ENCODE measurements around the gene CCDC142. TPM values are rescaled to one million over a fixed set of nuclear protein-coding genes. Genes with fewer than 3 reads are reported as not detected.

The CCDC142 gene
- total and polyA plus RNA-seq, 9 of the 15 experiments (the other 6 are each of a cell fraction or from before 2014, with no cell fraction given), result 0.55 to 11.7 (median 7.2) TPM

- Histone ChIP-seq H3K4me2 (ENCODE audit: insufficient read depth, low read length) (no peak overlapping the region), H4K20me1 (replicated peaks; ENCODE audit: control insufficient read depth, insufficient read depth, low read length) (peaks cover 5% of the 10 kb centered on the region; the same call in 1 of the 2 replicates), H3K79me2 (ENCODE audit: control insufficient read depth, insufficient read depth, low read length) (peaks cover 48% of the 10 kb centered on the region), H3K27ac (ENCODE audit: extremely low read depth, low read depth, low read length) (no peak overlapping the region), H3K4me1 (replicated peaks in 1 of 2; ENCODE audit: control insufficient read depth in 2 of 2, insufficient read depth in 2 of 2, low read length in 2 of 2) (peaks cover 21 to 32% of the 10 kb centered on the region in 2 experiments), H3K9me1 (ENCODE audit: control insufficient read depth, insufficient read depth, low read length) (peaks cover 3% of the 10 kb centered on the region), H2AFZ (ENCODE audit: low read depth, low read length) (no peak overlapping the region), H3K27me3 (ENCODE audit: control insufficient read depth in 2 of 2, insufficient read depth in 2 of 2, low read length in 2 of 2) (no peaks in the 10 kb centered on the region), H3K9me3 (replicated peaks; ENCODE audit: control insufficient read depth, insufficient read depth, low read depth, low read length) (no peaks in the 10 kb centered on the region), H3K36me3 (ENCODE audit: control insufficient read depth, insufficient read depth, low read length) (peaks cover 45% of the 10 kb centered on the region), H3K9ac (ENCODE audit: insufficient read depth in 1 of 2, low read depth in 2 of 2, low read length in 2 of 2) (no peak overlapping the region), H3K4me3 (no peak overlapping the region)
- TF ChIP-seq ZFP1 (CRISPR knock-in tag; IDR thresholded peaks at IDR 0.05) (no peak), ADNP (tag; IDR thresholded peaks at IDR 0.05) (no peak), ZNF277 (CRISPR knock-in tag; IDR thresholded peaks at IDR 0.05; ENCODE audit: borderline replicate concordance) (no peak), ETS1 (conservative IDR thresholded peaks at IDR 0.05; ENCODE audit: control insufficient read depth, low read depth, low read length) (0 out of 2 replicates have a peak, but pooled peaks have one; percentile 3), ZNF518B (CRISPR knock-in tag; IDR thresholded peaks at IDR 0.05) (no peak), GABPB1 (CRISPR knock-in tag; IDR thresholded peaks at IDR 0.05) (0 out of 2 replicates have a peak, but pooled peaks have one; percentile 3), YY1 (IDR thresholded peaks at IDR 0.05; ENCODE audit: borderline replicate concordance in 1 of 3, control insufficient read depth in 1 of 3, extremely low read depth in 1 of 3, insufficient read depth in 3 of 3, insufficient read length in 1 of 3, insufficient replicate concordance in 2 of 3, low read depth in 1 of 3, low read length in 2 of 3) (no peak)
- intact Hi-C loops (cut with micrococcal nuclease), result no loop called here
- BruUV-seq (replicated peaks), result no TSS peak
- 100% methylated on average over 9 of the region's 11 CpGs for WGBS (ENCODE audit: insufficient coverage, low coverage, missing lambda C conversion rate)
- ATAC-seq (no peak), FAIRE-seq (no peak), DNase-seq (ENCODE audit: extremely low read depth in 1 of 4, low spot score in 3 of 4) (no peak)
- CTCF ChIA-PET (ENCODE audit: low intra/inter-chr PET ratio), result no interaction called here
- POLR2A ChIA-PET, result interaction anchor here (0.6 to 1.6 kb wide), 7 partner anchors 9 to 192 kb away, joined by 3 to 7 read pairs (median 4); no protein-coding TSS in a partner anchor
- in situ Hi-C loops (cut with MboI), result no loop called here
Observed at GRCh38 chr2:74526649-74527230, 43.9 kb upstream of the CCDC142 start.

All from K562 (cell line).